GM18520 (cell line): ENCODE data around the gene RAB36.

ENCODE experiments used
- ATAC-seq: cut with Tn5 transposase; IDR thresholded peaks from one replicate; pipeline ENCODE4 v1.9.1; 2021; ENCODE audit not compliant: unreplicated experiment

Gene RAB36

GRCh38 chr22:23120415-23120899 lies 24.8 kb upstream of the RAB36 start:
- ATAC-seq: no peak

GRCh38 chr22:23121000-23121421 lies 24.3 kb upstream of the RAB36 start:
- no peak for ATAC-seq

GRCh38 chr22:23121424-23121823 lies 23.9 kb upstream of the RAB36 start:
- peak; percentile 53 for ATAC-seq

GRCh38 chr22:23122216-23122957 lies 22.9 kb upstream of the RAB36 start:
- no peak for ATAC-seq

- ATAC-seq: no peak
Measured at GRCh38 chr22:23122992-23123803, 22.1 kb upstream of the RAB36 start.

- ATAC-seq: no peak
Measured at GRCh38 chr22:23123804-23124254, 21.4 kb upstream of the RAB36 start.

- no peak for ATAC-seq
Measured at GRCh38 chr22:23124611-23125511, 20.4 kb upstream of the RAB36 start.

GRCh38 chr22:23125512-23126103 lies 19.7 kb upstream of the RAB36 start:
- ATAC-seq: no peak

GRCh38 chr22:23126165-23127054 lies 18.9 kb upstream of the RAB36 start:
- ATAC-seq: no peak

- ATAC-seq: no peak
Measured at GRCh38 chr22:23127055-23127756, 18.1 kb upstream of the RAB36 start.

GRCh38 chr22:23127788-23128187 lies 17.5 kb upstream of the RAB36 start:
- no peak for ATAC-seq

- no peak for ATAC-seq
Measured at GRCh38 chr22:23128269-23129108, 16.8 kb upstream of the RAB36 start.

GRCh38 chr22:23129149-23129548 lies 16.1 kb upstream of the RAB36 start:
- ATAC-seq: no peak

GRCh38 chr22:23130697-23131096 lies 14.6 kb upstream of the RAB36 start:
- no peak for ATAC-seq

GRCh38 chr22:23131931-23132330 lies 13.3 kb upstream of the RAB36 start:
- ATAC-seq: no peak

GRCh38 chr22:23132376-23133091 lies 12.7 kb upstream of the RAB36 start:
- ATAC-seq: no peak

- ATAC-seq: no peak
Measured at GRCh38 chr22:23133922-23134321, 11.4 kb upstream of the RAB36 start.
